Measurements from ENCODE around the gene LRCH2.

DNA sequence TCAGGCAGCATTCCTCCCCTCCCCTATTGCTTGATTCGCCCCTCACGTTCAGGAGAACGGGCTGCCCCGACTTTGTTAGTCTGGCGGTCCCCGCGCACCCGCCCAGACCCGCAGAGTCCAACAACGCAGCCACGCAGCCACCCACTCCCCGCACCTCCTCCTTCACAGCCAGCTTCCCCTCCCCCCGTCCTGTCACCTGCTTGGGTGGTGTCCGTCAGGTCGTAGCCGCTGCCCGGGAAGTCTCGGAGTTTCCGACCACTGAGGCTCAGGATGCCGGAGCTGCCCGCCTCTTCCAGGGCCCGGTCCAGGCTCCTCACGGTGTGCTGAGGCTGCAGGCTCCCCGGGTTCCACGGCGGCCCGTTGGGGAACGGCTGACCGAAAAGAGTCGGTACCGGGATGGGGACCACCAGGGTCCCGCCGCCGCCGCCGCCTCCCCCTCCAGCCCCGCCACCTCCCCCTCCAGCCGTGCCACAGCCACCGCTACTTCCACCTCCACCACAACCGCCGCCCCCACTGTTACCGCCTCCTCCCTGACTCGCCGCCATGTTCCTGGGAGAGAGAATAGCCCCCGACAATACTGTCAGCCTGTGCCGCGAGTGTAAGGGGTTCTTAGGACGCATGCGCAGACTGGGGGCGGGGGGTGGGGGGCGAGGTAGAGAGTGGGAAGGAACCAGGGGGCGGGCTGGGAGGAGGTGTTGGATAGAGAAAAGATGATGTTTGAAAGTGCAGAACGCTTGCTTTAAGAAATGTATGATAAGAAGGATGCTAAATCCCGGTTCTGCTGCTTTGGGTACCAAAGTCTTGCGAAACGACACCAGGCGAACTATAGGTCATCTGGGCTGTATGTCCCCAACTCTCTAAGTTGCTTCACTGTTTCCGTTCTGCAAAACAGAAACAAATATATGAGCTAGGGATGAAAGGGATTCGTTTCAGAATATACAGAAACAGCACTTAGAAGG, at the start of gene LRCH2:
- no peak for TF ChIP-seq POLR2AphosphoS5 (IDR thresholded peaks at IDR 0.05)
- no peak for TF ChIP-seq CTCF (IDR thresholded peaks at IDR 0.05)
